IPS-18c (cell line): Measurements from ENCODE around the gene TMEM135.
"Not testable (repeated sequence)": the region's sequence is repeated elsewhere in the genome, so short reads cannot be mapped to it uniquely, and the experiment has no call there.

Experiments
- H3K4me3 ChIP-seq: 2 replicates; pipeline ENCODE4 v1.7.0; 2013; ENCODE audit warnings: low read depth, mild to moderate bottlenecking, low read length, moderate library complexity; ENCODE audit not compliant: insufficient read depth
- H3K9me3 ChIP-seq: one replicate; pipeline ENCODE4 v1.6.1; 2013; ENCODE audit warnings: mild to moderate bottlenecking, low read length, moderate library complexity; ENCODE audit not compliant: control insufficient read depth, insufficient read depth

Gene TMEM135

DNA sequence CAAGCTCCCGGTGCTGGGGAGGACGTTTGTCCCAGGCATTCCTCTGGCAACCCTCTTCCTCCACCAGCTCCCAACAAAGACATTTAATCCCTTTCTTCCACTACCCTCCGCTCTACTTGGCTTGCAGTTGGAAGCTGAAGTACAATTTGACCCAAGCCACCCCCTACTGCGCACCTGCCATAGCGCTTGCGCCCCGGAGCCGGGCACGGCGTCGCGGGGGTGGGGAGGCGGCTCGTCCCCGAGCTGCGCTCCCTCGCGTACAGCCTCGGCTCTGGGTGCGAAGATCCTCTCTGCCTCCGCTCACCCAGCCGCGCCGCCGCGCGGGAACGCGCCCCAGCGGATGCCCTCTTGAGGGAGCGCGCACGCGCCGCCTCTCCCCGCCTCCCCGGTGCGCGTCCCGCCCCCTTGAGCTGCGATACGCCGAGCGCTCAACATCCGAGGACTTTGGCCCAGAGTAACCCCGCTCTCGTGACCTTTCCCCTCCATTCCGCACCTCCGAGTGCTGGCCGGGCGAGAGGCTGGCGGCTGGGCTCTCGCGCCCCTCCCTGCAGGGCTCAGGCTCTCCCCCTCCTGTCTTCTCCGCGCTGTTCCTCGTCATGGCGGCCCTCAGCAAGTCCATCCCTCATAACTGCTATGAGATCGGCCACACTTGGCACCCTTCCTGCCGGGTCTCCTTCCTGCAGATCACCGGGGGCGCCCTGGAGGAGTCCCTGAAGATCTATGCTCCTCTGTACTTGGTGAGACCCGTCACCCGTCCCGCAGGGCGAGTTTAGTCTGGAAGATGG, at the start of gene TMEM135:
TSS of gene TMEM135 (plus strand) at position 485 of the 785 bp plus-strand sequence. CDS start at position 597, 112 bp downstream.
- Histone ChIP-seq H3K4me3 (peak within 1 kb of the TSS; percentile 85), H3K9me3 (no peaks in the 10 kb centered on the region)

DNA sequence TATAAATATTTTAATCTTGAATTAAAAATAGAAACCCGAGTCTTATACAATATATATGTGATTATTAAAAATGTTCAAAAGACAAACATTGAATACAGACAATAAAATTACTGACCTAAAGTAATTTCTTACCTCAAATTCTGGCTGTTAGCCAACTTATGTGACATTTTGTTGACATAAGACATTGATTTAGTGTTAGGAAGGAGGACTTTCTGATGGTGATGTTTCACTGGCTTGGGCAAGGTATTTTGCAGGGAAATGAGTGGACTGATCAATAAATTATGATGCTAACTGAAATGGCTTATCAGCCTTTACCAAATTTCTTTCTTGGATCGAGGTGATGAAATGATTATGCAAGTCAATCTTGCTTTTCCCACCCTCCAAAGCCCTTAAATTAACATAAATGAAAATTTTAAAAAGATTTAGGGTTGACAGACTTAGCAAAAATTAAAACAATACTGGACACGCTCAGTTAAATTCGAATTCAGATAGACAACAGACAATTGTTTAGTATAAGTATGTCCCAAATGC, 49.3 kb upstream of the TMEM135 start:
- Histone ChIP-seq H3K9me3 (no peaks in the 10 kb centered on the region), H3K4me3 (no peak overlapping the region)

DNA sequence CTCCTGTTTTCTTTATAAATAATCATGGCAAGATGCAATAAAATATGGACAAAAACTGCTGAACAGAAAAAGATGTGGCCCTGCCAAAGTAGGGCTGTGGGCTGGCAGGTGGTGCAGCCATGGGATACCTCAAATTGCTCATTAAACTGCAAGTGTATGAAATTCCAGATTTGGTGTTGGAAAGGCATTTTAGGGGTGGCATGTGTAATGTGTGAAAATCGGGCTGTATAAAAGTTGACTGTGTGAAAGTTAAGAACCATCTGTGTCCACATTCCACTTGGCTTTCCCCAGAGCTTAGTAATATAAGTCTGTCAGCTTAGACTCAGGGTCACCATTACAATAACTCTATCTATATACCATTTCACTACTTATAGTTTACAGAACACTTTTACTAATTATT, 47.7 kb upstream of the TMEM135 start:
- H3K9me3 ChIP-seq, result no peaks in the 10 kb centered on the region
- H3K4me3 ChIP-seq, result no peak overlapping the region

DNA sequence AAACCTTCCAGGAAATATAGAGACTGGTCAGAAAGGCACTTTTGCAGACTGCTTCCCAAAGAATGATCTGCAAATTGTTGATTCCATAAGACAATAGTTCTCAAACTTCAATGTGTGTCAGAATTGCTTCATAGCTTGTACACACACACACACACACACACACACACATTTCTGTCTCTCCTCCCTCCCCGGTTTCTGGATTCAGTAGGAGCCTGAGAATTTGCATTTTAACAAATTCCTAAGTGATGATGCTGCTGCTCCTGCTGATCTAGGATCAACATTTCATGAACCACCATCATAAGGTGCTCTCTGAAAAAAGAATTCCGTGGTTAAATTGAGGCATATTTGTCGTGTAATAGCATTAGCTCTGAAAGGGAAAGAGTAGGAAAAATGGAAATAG, 47.2 kb upstream of the TMEM135 start:
- H3K9me3 ChIP-seq, result no peaks in the 10 kb centered on the region

DNA sequence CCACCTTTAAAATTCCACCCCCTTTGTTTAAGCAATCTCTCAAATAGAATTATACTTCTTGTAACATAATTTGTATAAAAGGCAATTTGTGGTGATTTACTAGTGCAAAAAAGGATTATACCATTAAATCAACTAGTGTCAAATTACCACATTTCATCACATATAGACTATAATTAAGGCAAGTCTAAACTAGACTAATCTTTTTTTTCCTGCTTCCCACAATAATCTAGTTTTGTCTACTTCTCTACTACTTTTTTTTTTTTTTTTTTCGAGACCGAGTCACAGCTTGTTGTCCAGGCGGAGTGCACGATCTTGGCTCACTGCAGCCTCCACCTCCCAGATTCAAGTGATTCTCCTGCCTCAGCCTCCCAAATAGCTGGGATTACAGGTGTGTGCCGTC, 46.4 kb upstream of the TMEM135 start:
- H3K9me3 ChIP-seq, result no peaks in the 10 kb centered on the region
- no peak overlapping the region for H3K4me3 ChIP-seq

More for the DNA sequence above, 47.2 kb upstream of the TMEM135 start:
- H3K4me3 ChIP-seq, result no peak overlapping the region

DNA sequence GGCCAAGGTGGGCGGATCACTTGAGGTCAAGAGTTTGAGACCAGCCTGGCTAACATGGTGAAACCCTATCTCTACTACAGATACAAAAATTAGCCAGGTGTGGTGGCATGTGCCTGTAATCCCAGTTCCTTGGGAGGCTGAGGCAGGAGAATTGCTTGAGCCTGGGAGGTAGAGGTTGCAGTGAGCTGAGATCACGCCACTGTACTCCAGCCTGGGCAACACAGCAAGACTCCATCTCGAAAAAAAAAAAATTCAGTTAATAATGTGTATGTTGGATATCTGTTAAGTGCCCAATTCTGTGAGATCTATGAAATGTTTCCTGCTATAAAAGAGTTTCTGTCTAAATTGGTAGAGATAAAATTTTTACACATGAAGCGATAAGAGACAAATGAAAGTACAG, 45.4 kb upstream of the TMEM135 start:
- not testable (repeated sequence) for H3K4me3 ChIP-seq, H3K9me3 ChIP-seq

DNA sequence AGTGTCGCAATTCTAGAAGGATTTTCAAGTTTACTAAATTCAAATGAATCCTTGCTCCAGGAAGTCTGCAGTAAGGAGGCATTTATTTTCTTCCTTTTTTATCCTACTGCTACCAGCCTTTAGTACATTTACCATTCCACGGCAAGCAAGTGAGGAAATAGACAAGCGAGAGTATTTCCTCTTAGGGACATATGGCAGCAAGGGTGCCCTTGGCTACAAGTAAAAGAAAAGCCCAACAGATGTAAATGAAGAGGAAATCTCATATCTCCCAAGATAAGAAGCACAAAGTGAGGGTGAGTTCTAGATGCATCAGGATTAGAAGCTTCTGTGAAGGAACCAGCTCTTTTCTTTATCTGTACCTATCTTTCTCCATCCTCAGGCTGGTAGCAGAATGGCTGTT, 44.7 kb upstream of the TMEM135 start:
- H3K4me3 ChIP-seq, result no peak overlapping the region
- no peaks in the 10 kb centered on the region for H3K9me3 ChIP-seq

DNA sequence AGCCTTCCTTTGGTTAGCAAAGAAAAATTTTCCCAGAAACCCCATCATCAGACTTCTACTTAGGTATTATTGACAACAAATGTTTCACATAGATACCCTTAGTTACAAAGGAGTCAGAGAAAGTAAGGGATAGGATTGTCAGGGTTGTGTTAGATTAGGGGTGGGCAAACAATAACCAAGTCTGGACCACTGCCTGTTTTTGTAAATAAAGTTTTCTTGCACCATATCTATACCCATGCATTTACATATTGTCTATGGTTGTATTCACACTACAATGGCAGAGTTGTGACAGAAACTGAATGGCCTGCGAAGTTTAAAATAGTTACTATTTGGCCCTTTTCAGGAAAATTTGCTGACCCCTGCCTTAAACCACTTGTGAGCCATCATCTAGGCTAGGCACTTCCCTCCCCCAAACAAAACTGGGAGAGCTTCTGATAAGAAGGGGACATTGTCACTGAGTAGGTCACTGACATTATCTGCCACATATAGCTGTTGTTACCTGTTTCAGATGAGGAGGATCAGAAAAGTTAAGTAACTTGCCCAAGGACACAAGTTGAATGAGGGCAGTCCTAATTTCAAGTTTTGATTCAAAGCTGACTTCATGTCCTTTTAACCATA, 40.7 kb upstream of the TMEM135 start:
- no peak overlapping the region for H3K4me3 ChIP-seq

DNA sequence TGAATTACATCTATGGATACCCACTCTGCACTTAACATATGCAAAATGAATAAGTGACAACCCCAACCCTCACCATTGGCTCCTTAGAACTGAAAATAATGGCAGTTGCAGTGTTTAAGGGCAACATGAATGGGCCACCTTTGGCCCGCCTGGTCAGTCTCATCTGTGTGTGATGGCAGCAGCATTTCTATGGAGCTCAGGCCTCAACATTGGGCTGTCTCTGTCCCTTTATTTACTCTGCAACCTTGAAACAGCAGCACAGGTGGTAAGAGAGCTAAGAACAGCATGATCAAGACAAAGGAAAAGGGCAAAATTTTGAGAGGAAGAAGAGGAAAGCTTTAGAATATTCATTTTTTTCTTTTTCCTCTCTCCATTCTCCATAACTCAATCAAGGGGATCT, 38.3 kb upstream of the TMEM135 start:
- Histone ChIP-seq H3K4me3 (no peak overlapping the region), H3K9me3 (no peaks in the 10 kb centered on the region)

More for the DNA sequence above, 40.7 kb upstream of the TMEM135 start:
- no peaks in the 10 kb centered on the region for H3K9me3 ChIP-seq

DNA sequence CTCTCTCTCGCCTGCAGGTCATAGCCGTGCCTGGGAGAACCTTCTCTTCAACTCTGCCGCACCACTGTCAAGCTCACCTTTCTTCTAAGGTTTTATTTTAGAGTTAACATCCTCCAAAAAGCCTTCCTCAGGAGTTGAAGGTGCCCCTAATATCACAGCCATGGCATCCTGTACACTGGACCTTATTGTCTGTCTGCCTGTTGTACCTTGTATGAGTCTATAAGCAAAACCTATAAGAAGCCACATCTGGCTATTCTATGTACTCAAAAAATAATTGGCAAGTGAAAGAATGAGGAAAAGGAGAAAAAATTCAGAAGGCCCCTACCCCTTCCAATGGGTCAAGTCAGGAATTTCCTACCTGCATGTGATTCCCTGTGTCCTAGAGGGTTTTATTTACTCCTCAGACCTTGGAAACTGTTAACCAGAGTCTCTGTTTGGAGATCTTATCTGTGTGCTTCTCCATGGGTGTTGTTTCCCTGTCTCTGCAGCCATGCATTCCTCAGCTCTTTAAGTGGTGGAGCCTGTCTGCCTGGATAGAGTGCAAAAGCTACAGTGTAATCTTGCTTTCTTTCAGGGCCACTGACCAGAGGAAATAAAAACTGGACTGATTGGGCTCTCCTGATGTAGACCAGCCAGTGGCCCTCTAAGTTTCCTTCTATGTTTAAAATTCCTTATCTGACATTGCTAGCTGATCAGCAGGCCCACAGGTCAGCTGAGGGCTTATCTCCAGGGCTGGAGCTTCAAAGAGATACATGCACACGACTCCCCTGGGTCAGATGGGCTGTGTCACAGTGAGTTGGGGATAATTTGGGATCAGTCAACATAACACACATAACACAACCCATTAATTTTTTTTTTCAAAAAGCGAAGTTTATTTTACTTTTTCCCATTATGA, 37.6 kb upstream of the TMEM135 start:
- Histone ChIP-seq H3K4me3 (no peak overlapping the region), H3K9me3 (no peaks in the 10 kb centered on the region)

DNA sequence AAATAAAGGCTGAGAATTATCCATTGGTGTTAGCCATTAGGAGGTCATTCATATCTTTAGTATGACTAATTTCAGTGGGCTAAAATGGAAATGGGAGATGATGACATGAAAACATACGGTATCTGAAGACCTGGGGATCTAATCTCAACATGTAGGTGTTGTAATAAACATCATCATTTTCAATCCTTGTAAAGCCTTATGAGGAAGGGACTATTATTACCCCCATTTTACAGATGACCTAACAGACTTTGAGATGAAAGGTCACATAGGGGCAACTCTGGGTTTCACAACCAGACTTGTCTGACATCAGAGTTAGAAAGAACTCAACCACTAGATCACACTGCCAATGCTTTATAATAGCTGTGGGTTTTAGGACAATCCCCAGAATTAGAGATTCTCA, 34.8 kb upstream of the TMEM135 start:
- Histone ChIP-seq H3K4me3 (no peak overlapping the region), H3K9me3 (no peaks in the 10 kb centered on the region)

DNA sequence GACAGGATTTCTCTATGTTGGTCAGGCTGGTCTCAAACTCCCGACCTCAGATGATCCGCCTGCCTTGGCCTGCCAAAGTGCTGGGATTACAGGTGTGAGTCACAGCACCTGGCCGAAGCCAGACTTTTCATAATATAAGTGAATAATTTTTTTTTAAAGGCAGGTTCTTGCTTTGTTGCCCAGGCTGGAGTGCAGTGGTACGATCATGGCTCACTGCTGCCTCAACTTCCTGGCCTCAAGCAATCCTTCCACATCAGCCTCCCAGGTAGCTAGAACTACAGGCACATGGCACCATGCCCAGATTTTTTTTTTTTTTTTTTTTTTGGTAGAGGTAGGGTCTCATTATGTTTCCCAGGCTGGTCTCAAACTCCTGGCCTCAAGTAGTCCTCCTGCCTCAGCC, 33.5 kb upstream of the TMEM135 start:
- not testable (repeated sequence) for H3K4me3 ChIP-seq, H3K9me3 ChIP-seq

DNA sequence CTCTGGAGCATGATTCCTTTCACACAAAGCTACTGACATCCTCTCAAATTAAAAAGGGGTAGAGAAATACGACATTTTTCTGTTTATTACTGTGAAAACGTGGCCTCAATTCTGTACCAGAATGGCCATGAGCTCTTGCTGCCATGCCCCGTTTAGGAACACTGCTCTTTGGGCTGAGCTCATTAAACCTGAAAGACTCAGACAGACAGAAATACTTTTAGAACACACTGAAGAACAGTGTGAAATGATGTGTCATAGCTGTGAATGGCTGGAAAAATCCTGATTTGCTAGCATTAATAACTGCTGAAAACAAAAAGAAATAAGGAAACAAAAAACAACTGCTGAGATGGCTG, 32.2 kb upstream of the TMEM135 start:
- H3K4me3 ChIP-seq, result no peak overlapping the region
- no peaks in the 10 kb centered on the region for H3K9me3 ChIP-seq

DNA sequence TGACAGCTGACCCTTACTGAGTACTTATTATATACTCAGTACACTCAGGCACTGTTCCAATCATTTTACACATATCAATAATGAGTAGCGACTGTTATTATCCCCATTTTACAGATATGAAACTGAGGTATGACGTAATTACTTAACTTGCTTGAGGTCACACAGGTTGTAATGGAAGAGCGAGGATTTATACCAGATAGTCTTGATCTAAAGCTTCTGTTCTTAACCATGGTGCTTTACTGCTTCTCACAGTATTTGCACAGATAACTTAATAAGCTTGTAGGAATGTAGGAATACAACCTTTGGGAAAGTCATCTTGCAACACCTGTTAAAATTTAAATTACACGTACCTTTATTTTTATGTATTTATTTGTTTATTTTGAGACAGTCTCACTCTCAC, 31.7 kb upstream of the TMEM135 start:
- H3K9me3 ChIP-seq, result no peaks in the 10 kb centered on the region
- H3K4me3 ChIP-seq, result no peak overlapping the region

DNA sequence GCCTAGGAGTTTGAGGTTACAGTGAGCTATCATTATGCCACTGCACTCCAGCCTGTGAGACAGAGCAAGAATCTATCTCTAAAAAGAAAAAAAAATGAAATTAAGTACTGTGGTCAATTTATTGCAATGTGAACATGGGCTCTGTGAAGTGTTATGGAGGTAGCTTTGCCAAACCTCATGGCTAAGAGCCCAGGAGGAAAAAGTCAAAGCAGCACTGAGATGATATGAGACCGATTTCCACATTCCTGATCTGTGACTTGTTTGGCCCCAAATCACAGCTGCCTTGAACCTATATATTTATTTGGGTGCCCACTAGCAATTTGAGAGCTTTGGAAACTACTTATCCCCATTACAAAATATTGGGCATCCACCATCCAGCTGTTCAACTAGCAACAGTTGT, 29.8 kb upstream of the TMEM135 start:
- no peaks in the 10 kb centered on the region for H3K9me3 ChIP-seq
- no peak overlapping the region for H3K4me3 ChIP-seq

DNA sequence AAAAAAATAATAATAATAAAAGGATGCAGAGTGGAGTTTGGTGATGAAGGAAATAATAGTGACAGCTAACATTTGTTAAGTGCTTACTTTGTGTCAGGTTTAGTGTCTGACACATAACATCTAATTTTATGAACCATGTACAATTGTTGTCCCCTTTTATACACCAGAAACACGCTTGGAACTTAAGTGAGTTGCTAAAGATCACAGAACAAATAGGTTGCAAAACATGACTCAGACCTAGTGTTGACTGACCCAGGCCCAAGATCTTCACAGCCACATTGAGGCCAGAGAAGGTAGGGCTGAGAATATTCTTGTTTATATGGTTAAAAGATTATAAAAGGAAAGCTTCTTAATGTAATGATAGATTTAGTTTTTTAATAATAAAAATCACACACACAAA, 25.6 kb upstream of the TMEM135 start:
- H3K9me3 ChIP-seq, result no peaks in the 10 kb centered on the region
- no peak overlapping the region for H3K4me3 ChIP-seq

DNA sequence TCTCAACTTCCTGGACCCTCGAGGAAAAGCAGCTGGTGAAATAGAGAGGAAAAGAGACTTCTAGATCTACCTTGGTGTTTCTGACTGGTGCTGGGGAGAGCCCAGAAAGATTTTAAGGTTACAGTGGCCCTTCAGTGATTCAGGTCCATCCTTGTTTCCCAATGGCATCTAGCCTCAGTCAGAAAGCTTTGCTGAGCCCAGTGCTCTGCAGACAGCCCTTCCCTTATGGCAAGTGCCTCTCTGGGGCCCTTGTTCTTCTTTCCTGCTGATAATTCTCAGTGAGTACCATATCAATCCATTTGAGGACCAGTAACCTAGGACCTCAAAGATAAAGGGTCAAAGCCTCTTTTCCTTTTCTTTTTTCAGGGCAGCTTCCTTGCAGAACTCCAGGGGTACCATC, 25.1 kb upstream of the TMEM135 start:
- Histone ChIP-seq H3K9me3 (no peaks in the 10 kb centered on the region), H3K4me3 (no peak overlapping the region)
